HG03354 (cell line): ENCODE data around the gene PTGES2.

Source experiments
- ATAC-seq: cut with Tn5 transposase; IDR thresholded peaks from one replicate; pipeline ENCODE4 v1.9.1; 2021; ENCODE audit warnings: mild to moderate bottlenecking; ENCODE audit not compliant: unreplicated experiment, poor library complexity, severe bottlenecking

The PTGES2 gene

GRCh38 chr9:128070874-128071273, 56.7 kb downstream of the PTGES2 start:
- ATAC-seq, result no peak
